Globus pallidus (tissue), 1 donor: Measurements from ENCODE around the gene RAB7B.

Experiments used
- DNase-seq: peaks from one replicate; pipeline ENCODE4 v3.0.0-alpha.2; 2015; ENCODE audit warnings: low spot score

The RAB7B gene

DNA sequence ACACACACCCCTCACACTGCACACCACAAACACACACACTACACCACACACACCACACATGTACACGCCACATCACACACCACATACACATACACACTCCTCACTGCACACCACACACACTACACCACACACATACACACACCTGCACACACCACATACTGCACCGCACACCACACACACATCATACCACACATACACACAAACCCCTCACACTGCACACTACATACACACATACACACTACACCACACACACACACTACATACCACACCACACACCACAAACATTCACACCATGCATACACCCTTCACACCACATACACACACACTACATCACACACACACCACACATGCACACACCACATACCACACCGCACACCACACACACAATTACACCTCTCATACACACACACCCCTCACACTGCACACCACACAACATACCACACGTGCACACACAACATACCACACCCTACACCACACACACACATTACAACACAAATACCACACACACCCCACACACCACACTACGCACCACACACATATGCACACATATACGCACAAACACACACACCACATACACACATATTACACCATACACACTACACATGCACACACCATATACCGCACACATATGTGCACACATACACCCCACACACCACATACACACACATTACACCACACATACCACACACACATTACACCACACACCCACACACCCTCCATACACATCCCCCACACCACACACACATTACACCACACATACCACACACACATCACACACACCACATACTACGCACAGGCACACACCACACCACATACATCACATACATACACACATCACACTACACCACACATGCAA, 29.6 kb downstream of the RAB7B start:
- DNase-seq, result no peak

- DNase-seq, result no peak
These were observed 30.6 kb downstream of the RAB7B start for GRCh38 chr1:205972491-205973168.

- no peak for DNase-seq
These were observed 31.1 kb downstream of the RAB7B start for GRCh38 chr1:205972081-205972480.

- no peak for DNase-seq
These were observed 32.1 kb downstream of the RAB7B start for GRCh38 chr1:205971082-205971481.

- DNase-seq, result no peak
These were observed 32.7 kb downstream of the RAB7B start for GRCh38 chr1:205970486-205970885.

- no peak for DNase-seq
These were observed 34.0 kb downstream of the RAB7B start for GRCh38 chr1:205969229-205969628.

GRCh38 chr1:205967554-205968335, 35.5 kb downstream of the RAB7B start:
- DNase-seq, result no peak

DNA sequence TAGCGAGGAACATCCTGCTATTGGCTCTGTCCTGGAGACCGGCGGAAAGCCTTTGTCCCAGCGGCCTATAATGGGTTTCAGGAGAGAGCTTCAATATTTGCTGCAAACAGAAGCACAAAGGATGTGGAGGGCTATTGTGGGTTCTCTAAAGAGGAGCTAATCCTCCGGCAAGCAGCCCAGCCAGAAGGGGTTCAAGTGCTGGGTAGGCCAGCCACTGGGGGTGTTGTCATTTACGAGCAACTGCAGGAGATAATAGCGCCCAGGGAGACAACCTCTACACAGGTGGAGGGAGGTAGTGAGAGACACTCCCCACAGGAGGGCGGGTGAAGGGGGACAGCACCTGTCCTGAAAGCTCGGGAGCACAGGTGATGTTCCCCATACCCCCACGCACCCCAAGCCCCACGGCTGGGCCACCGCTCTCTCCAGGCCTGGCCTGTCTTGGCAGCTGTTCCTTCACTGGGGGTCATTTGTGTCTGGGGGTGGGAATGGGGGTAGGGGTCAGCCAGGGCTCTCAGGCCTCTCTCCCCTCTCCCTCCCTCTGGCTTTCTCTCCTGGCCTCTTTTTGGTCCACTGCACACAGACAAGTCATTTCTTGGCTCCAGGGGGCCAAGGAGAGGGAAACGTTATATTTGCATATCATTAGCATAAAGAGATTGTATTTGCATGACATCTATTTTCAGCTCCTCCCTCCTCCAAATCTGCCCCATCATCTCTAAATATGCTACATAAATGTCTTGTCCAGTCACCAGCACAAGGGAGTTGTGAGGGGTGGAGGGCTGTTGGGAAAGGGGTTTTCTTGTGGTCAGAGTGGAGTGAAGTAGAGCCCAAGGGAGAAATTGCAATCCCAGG, 37.9 kb downstream of the RAB7B start:
- DNase-seq, result no peak

GRCh38 chr1:205963352-205964155, 39.6 kb downstream of the RAB7B start:
- DNase-seq, result no peak

DNA sequence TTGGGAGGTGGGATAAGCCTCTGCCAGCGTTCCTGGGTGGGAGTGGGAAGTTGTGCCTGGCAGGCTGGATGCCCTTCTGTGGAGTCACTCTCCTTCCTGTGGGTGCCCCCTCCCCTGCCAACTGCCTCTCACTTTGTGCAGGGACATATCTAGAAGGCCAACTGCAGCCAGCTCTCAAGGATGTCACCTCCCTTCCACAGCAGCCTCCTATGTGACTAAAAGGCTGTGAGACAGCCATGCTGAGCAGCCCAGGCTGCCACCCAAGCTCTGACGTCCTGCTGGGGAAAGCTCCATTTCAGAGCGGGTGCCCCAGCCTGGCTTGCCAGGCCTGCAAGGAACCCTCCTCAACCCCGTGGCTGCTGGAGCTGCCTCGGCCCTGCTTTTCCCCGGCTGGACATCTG, 40.4 kb downstream of the RAB7B start:
- no peak for DNase-seq

DNA sequence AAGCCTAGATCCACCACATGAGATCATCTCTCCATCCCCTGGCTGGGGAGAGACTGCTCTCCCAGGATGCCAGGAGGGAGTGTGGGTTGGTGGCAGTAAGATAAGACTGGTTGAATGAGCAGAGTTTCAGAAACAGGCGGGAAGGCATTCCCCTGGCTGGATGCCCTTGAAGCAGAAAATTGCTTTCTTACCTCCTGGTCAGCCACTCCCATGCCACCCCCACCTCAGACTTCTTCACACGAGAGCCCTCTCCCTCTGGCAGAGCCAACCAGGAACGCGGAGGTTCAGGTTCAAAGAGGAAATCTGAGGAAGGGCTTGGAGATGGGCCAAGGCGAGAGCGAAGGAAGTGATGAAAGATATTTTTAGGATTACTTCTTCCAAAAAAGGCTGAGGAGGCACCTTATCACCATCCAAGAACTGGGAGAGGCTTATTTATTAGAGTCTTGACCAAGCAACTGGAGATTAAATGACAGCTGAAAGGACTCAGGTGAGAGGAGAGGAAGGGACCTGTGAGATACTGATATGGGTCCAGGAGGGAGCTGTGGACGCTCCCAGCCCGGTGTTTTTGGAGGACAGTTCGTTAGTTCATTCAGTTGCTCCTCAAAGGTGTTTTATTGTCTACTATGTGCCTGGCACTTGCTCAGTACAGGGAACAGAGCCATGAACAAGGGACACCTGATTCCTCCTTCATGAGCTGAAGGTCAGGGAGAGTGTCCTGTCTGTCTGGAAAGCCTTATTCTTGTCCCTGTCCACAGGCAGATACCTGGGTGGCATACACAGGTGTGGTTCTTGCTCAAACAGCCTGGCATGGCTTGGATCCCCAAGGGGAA, 41.0 kb downstream of the RAB7B start:
- no peak for DNase-seq

DNA sequence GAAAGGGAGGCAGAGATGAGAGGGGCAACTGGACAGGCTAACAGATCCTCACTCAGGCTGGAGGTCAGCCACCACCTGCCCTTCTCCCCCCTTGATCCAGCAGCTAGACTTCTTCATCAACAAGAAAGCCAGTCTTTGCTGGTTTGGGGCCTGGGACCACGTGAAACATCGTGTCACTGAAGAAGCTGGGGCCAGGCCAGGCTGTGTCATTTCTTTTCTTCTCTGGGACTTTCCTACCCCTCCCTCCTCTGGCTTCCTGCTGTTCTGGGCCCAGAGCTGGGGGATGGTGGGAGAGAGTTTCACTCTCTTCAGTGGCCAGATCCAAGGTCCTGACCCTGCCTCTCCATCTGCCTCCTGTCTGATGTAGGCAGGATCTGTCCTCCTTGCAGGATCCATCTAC, 41.8 kb downstream of the RAB7B start:
- DNase-seq, result peak; percentile 44

GRCh38 chr1:205959789-205960188, 43.4 kb downstream of the RAB7B start:
- no peak for DNase-seq

- DNase-seq, result no peak
These were observed 47.7 kb downstream of the RAB7B start for GRCh38 chr1:205955499-205955898.

DNA sequence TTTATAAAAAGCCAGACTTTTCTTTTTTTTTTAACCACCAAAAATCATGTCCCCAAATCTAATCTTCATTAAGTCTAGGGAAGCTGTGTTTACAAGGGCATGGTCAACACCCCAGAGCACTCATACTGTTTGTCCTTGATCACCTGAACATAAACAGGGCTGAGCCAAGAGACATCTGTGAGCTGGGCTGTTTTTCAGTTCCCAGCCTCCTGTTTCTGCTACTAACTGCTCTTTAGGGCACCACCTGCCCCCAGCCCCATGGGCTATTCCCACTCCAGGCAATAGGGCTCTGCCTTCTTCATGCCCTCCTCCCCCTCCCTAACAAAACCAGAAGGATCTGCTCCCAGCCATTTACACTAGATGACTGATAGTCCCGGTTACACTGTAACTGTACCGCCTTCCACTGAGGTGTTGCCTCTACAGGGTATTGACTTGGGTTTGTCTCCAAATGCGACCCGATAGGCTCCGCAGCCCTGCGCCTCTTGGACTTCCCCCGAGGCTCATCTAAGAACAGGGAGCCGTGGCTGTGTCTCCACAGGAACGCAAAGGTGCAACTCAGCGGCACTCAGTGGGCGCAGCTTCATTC, 48.3 kb downstream of the RAB7B start:
- DNase-seq, result no peak

DNA sequence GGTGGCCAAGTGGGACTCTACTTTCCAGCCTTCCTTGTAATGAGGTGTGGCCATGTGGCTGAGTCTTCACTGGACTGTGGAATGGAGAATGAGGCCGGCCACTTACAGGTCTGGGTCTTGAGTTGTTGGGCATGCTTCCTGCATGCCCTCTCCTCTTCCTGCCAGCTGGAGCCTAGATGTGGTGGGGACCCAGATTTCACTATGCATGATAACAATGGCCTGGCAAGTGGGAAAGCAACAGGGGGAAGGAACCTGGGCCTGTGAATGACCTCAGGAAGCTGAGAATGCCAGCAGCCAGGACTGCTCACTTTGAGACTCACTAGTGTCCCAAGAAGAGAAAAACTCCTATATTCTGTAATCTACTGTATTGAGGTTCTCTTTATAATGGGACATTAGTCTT, 51.4 kb downstream of the RAB7B start:
- no peak for DNase-seq

- DNase-seq, result no peak
These were observed 52.2 kb downstream of the RAB7B start for GRCh38 chr1:205950826-205951549.

DNA sequence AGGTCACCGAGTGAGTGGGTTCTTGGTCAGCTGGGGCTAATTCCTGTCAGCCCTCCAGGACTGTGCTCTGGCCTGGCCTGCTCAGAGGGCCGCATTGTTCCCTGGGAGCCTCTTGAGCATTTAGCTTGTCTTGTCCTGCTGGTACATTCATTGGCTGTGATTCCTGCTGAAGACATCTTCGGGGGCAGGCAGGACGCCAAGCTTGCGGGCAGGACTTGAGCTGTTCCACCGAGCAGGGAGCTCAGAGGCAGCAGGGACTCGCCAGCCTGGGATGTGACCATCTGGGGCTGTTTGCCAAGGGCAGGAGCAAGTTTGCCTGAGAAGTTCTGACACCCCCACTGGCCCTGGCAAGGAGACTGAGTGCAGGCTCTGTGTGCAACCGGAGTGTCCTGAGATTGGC, 52.9 kb downstream of the RAB7B start:
- DNase-seq, result peak; percentile 68

- DNase-seq, result no peak
These were observed 53.4 kb downstream of the RAB7B start for GRCh38 chr1:205949753-205950152.
